Measurements from ENCODE around the gene NPAS1. TPM values are rescaled to one million over a fixed set of nuclear protein-coding genes. Genes with fewer than 3 reads are reported as not detected.

NPAS1 gene
- total and polyA plus RNA-seq, 2 experiments from 2014 or later, result 2.9 to 8.4 TPM

GRCh38 chr19:47093254-47093653, 73.6 kb downstream of the NPAS1 start:
- H3K36me3 ChIP-seq, result peaks cover 21% of the 10 kb centered on the region
- TF ChIP-seq CTCF (IDR thresholded peaks at IDR 0.05; ENCODE audit: low read depth, low read length), result no peak

GRCh38 chr19:47093841-47094240, 74.2 kb downstream of the NPAS1 start:
- Histone ChIP-seq H3K36me3 (peaks cover 17% of the 10 kb centered on the region), H3K4me3 (no peak overlapping the region), H3K27me3 (no peaks in the 10 kb centered on the region), H3K9me3 (ENCODE audit: low read depth) (no peaks in the 10 kb centered on the region), H3K4me1 (ENCODE audit: low read depth) (peaks cover 37% of the 10 kb centered on the region), H3K27ac (peak overlapping the region; percentile 81)
- no peak for TF ChIP-seq CTCF (IDR thresholded peaks at IDR 0.05; ENCODE audit: low read depth, low read length)
- DNase-seq (ENCODE audit: low read depth in 1 of 2, low spot score in 1 of 2), result peak in 1 of 2 donors; percentile 40

More at GRCh38 chr19:47093254-47093653, 73.6 kb downstream of the NPAS1 start:
- Histone ChIP-seq H3K4me3 (no peak overlapping the region), H3K4me1 (ENCODE audit: low read depth) (peaks cover 32% of the 10 kb centered on the region), H3K9me3 (ENCODE audit: low read depth) (no peaks in the 10 kb centered on the region), H3K27ac (peak overlapping the region; percentile 81), H3K27me3 (no peaks in the 10 kb centered on the region)
- no peak for DNase-seq (ENCODE audit: low read depth in 1 of 2, low spot score in 1 of 2)

- H3K9me3 ChIP-seq (ENCODE audit: low read depth), result no peaks in the 10 kb centered on the region
- H3K4me1 ChIP-seq (ENCODE audit: low read depth), result peaks cover 44% of the 10 kb centered on the region
- no peak overlapping the region for H3K4me3 ChIP-seq
- H3K27me3 ChIP-seq, result no peaks in the 10 kb centered on the region
- H3K36me3 ChIP-seq, result peaks cover 15% of the 10 kb centered on the region
- peak overlapping the region; percentile 81 for H3K27ac ChIP-seq
- DNase-seq (ENCODE audit: low read depth in 1 of 2, low spot score in 1 of 2), result no peak
- no peak for TF ChIP-seq CTCF (IDR thresholded peaks at IDR 0.05; ENCODE audit: low read depth, low read length)
These were observed 75.2 kb downstream of the NPAS1 start for GRCh38 chr19:47094557-47095475.

Other genes with a start within 250 kb of the NPAS1 start
- 37.9 and 63.6 TPM in 2 replicates for gene SLC1A5, start 231.2 kb upstream of the NPAS1 start, total RNA-seq
- 43.0 and 64.9 TPM in 2 replicates for gene SLC1A5, start 231.2 kb upstream of the NPAS1 start, polyA plus RNA-seq
- 76.5 and 139 TPM in 2 replicates for gene AP2S1, start 169.0 kb upstream of the NPAS1 start, total RNA-seq
- 206 and 260 TPM in 2 replicates for gene AP2S1, start 169.0 kb upstream of the NPAS1 start, polyA plus RNA-seq
- 31.6 and 36.9 TPM in 2 replicates for gene ARHGAP35, start 158.8 kb upstream of the NPAS1 start, total RNA-seq
- gene ARHGAP35, start 158.8 kb upstream of the NPAS1 start, polyA plus RNA-seq, result 15.9 and 19.8 TPM in 2 replicates
- 62.7 and 64.5 TPM in 2 replicates for gene TMEM160, start 28.8 kb downstream of the NPAS1 start, total RNA-seq
- gene TMEM160, start 28.8 kb downstream of the NPAS1 start, polyA plus RNA-seq, result 123 and 129 TPM in 2 replicates
- 23.2 and 34.6 TPM in 2 replicates for gene ZC3H4, start 93.9 kb downstream of the NPAS1 start, total RNA-seq
- gene ZC3H4, start 93.9 kb downstream of the NPAS1 start, polyA plus RNA-seq, result 4.2 and 5.0 TPM in 2 replicates
- 128 and 148 TPM in 2 replicates for gene SAE1, start 111.0 kb downstream of the NPAS1 start, total RNA-seq
- gene SAE1, start 111.0 kb downstream of the NPAS1 start, polyA plus RNA-seq, result 171 and 213 TPM in 2 replicates
- gene BBC3, start 211.4 kb downstream of the NPAS1 start, total RNA-seq, result 19.1 and 21.5 TPM in 2 replicates
- gene BBC3, start 211.4 kb downstream of the NPAS1 start, polyA plus RNA-seq, result 12.9 and 19.2 TPM in 2 replicates
- 13.8 and 22.5 TPM in 2 replicates for gene CCDC9, start 236.7 kb downstream of the NPAS1 start, total RNA-seq
- 16.3 and 21.9 TPM in 2 replicates for gene CCDC9, start 236.7 kb downstream of the NPAS1 start, polyA plus RNA-seq